NCI-H748 treated with DMSO at 0.1 percent for 48 hours (cell line): ENCODE data around the gene TMTC1.

Experiments
- DNase-seq: peaks from one replicate; lab custom pipeline; 2025; lab: John Stamatoyannopoulos, UW

TMTC1 gene

DNA sequence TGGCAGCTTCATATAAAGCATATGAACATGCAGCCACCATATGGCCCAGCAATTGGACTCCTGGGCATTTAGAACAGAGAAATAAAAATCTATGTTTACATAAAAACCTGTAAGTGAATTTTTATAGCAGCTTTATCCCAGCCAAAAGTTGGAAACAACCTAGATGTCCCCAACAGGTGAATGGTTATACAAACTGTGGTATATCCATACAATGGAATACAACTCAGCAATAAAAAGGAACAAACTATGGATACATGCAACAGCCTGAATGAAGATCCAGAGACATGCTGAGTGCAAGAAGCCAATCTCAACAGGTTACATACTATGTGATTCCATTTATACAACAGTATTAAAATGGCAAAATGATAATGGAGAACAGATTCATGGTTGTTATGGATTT is 3.7 kb downstream of the TMTC1 start:
- no peak for DNase-seq

DNA sequence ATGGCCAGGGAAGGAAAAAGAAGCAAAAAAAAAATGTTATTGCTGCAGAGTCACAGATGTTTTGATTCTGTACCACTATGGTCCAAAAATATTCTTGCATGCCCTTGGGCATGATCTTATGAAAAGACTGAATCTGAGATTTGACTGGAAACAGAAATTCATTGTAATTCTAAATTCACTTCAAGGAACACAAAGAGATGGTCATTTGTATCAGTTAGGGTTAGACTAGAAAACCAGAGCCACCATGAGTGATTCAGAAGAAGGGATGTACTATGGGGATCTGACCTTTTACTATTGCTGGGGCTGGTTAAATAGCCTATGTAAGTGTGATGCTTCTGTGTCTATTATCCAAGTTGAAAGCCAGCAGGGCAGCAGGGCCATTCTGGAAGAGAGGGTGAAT is 5.2 kb downstream of the TMTC1 start:
- no peak for DNase-seq

DNA sequence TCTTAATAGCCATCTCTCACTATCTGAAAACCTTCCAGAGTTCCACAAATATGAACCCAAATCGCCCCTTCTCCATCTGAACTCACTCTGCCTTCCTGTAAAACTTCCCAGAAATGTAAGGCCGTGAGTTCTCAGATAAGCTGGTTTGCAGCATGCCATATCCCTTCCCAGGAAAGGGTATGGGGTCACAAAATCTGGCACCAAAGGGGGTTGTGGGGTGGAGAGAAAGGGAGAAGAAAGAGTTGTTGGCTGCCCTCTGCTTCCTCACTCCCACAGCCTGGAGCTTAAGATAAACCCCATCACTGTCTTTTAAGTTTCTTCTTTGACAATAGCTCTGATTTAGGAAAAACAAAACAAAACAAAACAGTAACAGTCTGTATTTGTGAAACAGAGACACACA is 10.7 kb downstream of the TMTC1 start:
- DNase-seq = no peak

DNA sequence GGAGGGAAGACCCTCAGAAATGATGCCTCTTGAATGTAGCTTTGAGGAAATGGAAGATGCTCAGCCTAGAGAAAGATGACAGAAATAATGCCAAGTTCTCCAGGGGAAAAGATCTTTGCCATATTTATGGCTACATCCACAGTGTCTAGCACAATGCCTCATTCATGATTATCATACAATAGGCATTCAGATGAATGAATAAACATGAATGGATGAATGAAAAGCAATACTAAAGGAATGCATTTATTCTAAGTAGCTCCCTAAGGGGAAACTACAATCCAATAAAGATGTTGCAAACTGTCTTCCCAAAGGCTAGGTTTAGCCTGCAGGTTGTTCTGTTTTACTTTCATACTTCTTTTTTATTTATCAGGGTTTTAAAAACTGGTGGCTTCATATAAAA is 12.0 kb downstream of the TMTC1 start:
- no peak for DNase-seq

DNA sequence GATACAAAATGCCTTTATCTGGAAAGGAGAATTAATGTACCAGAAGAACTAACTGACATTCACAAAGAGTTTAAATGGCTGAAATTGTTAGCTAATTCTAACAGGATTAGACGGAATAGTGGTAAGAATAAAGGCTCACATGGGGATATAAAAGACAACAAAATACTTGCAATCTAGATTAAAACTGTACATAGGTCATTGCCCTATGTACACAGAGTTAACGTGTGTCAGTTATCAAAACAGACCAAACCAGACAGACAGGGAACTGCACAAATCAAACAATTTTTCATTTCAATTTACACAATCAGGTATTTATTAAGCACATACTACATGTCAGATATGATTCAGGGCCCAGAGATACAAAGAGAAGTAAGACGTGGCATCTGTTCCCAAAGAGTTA is 12.6 kb downstream of the TMTC1 start:
- no peak for DNase-seq

DNA sequence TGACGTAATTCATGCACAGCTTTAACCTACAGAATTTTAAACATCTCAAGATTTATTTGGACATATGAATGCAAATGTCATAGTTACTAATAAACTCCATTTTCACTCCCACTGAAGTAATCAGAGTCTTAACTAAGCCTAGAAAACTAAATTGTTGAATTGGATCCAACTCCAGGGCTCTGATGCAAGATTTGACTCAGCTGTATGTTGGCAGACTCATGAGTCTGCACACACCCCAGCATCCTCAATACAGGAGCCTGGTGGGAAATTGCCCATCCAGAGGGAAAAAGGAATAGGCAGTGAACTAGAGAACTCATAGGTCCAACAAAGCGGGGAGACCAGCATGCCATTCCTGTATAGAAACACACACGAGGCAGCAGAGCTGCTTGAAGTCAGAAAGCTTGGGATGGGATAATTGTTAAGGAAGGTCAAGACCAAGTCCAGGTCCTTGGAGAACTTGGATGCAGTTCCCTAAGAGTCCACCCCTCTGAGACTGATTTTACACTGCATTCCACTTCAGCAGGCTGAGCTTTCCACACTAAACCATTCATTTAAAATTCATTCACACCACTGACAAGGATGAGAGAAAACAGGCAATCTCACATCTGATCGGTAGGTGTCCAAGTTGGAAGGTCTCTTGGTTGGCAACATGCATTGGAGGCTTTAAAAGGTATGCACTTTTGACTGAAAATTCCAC is 14.4 kb downstream of the TMTC1 start:
- no peak for DNase-seq

DNA sequence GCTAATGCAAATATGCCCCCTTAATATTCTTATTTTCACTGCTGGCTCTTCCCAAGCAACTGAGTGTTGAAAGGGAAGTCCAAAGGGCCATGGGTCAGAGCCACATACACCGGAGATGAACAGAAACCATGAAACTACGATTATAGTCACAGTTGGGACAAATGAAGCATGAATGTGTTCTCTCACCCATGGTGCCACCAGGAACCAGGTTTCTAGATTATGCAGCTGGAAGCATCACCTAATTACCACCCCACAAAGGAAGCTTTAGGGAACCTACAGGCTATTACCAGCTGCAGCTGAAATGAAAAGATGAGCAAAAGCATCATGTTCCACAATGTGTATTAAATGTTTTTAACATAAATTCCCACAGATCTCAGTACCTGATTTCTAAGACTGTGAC is 15.4 kb downstream of the TMTC1 start:
- no peak for DNase-seq

DNA sequence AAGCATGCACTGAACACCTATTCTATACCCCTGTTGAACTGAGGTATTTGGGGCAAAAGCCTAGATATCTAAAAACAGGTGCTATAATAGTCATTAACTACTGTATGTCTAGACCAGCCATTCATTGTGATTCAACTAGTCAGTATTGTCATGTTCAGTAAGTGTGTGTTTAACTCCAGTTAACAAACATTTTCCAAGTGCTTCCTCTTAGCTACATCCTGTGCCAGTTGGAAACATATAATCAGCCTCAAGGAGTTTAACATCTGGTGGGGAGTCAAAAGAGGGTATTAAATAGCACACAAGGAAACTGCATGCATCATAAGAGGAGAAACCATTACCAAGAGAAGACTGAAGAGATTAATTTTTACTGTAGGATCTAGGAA is 20.4 kb downstream of the TMTC1 start:
- DNase-seq = peak; percentile 28

DNA sequence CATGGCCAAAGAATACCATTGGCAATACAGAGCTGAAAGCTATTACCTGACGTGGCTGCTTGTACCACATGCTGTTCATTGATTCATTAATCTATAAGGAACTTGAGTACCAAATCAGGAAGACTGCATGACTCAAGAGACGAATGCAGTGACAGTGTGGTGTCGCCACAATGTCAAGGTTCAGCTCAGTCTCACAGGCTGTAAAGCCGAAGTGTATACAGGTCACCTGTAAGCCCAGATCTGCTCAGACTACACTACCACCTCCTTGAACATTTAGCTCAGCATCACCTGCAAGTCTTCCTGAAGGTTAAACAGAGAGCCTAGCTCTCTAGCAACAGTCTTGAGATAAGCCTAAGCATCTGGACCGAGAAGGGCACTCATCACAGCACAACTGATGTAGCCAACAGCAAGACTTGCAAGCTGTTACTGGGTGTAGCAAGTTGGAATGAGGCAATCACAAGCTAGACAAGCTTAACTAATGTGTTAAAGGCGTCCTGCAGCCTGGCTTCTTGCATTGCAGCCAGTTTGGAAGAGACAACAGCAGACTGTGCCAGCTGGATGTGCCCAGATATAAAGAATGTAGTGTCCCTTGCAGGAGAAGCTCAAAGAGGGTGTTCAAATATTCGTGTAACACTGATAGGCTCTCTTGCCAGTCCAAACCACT is 21.0 kb downstream of the TMTC1 start:
- no peak for DNase-seq

DNA sequence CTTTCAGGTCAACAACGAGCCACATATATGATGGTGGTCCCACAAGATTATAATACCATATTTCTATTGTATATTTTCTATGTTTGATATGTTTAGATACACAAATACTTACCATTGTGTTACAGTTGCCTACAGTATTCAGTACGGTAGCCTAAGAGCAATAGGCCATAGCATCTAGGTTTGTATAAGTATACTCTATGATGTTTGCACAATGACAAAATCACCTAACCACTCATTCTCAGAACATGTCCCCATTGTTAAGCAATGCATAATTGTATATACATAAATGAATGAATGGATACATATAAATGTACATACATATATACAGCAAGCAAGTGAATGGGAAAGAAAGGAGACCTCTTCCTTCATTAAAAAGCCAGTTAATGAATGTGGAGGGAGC is 23.8 kb downstream of the TMTC1 start:
- no peak for DNase-seq

DNA sequence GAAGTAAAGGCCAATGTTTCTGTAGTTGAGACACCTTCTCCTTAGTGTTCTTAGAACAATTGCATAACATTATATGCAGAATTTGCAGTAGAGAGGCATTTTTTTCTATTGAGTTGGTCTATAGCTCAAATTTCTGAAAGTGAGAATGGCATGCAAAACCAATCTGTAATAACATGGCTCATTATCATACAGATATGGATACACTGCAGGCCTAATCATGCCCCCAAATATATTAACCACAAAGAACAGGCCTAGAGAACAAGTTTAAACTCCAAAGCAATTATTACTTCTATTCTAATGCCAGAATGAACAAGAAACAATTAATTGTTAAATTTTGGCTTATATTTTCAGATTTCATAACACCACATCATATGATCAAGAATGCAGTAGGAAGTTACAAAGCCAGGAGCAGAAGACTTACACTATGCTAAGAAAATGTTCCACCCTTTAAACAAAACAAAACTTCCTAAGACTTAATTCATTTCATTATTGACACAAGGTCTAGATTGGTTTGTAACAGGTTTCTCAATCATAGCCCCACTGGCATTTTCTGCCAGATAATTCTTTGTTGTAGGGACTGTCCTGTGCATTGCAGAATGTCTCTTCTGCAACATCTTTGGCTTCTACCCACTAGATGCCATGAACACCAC is 26.9 kb downstream of the TMTC1 start:
- DNase-seq = no peak

DNA sequence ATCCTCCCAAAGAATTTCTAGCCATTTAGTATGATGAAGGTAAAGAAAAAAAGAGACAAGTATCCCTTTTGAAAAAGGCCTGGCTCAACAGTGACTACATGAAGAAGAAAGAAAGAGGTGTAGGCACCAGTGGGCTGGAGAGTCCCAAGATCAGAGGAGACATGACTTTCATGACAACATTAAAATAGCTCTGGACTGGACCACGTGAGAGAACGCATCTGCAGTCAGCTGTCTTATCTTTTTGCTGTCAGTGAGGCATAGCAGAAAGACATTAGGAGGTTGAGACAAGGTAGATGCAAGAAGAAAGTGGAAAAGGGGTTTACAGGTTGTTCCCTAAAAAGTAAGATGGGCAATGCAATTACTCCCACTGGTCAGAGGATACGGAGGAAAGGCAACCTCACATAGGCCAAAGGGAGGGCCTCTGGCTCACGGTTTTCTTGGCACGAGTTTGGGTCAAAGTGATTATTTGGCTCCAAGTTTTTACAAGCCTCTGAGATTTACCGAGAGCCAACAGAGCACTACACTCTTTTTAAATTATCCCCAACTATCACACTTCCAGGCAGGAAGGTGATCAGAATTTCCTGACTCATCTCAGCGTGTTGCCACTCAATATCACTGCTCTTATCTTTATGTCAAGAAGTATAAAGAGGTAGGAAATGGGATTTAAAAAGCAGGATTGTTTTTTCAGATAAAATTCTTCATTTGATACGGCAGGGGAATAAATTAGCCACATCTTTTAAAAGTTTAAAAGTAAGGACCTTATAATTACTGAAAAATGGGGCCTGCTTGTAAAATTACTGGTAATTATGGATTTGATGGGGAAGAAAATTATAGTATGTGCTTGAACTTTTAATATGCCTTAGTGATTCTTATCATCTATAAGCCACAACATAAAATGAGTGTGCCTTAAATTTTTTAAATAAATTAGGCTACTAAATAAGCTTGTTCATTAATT is 29.2 kb downstream of the TMTC1 start:
- no peak for DNase-seq

DNA sequence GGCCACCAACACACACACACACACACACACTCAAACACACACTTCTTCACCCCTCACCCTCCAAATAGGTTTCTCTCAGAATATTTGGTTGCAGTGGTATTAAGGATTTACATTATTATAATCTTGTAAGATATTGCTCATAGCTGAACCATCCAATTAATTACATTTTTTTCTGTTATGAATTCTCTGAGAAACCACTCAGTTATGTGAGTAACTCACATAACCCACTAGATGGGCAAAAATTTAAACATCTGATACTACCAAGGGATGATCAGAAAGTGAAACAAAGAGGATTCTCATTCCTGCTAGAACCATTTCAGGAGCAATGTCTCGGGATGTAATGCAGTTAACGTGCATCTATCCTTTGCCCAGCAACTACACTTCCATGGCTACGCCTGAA is 31.6 kb downstream of the TMTC1 start:
- no peak for DNase-seq

DNA sequence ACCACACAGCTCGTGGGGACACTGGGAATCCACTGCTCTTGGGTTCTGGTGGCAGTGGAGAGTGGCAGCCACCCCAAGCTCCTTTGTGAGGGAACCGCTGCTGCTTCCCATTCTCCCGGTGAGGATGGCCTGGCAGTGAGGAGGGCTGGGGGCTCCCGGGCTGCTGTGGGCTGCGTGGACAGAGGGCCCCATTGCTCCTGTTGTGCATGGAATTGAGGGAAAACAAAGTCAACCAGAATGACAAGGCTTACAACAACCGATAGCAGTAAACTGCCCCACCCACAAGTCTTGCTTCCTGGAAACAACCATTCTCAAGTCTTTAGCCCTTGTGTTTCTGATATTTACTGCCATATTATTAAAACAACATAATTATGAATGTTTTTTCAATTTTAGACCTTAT is 32.1 kb downstream of the TMTC1 start:
- no peak for DNase-seq

DNA sequence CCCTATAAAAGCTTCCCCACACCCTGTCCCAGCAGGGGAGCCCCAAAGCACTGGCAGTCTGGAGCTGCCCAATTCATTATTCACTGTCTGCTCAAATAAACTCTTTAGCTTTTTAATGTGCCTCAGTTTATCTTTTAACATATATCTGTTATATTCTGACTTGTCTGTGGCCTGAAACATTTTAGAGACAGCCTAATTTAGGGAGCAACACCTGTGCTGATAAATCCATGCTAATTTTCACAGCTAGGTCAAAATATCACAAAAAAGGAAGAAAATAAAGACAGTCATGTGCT is 32.9 kb downstream of the TMTC1 start:
- DNase-seq = no peak

DNA sequence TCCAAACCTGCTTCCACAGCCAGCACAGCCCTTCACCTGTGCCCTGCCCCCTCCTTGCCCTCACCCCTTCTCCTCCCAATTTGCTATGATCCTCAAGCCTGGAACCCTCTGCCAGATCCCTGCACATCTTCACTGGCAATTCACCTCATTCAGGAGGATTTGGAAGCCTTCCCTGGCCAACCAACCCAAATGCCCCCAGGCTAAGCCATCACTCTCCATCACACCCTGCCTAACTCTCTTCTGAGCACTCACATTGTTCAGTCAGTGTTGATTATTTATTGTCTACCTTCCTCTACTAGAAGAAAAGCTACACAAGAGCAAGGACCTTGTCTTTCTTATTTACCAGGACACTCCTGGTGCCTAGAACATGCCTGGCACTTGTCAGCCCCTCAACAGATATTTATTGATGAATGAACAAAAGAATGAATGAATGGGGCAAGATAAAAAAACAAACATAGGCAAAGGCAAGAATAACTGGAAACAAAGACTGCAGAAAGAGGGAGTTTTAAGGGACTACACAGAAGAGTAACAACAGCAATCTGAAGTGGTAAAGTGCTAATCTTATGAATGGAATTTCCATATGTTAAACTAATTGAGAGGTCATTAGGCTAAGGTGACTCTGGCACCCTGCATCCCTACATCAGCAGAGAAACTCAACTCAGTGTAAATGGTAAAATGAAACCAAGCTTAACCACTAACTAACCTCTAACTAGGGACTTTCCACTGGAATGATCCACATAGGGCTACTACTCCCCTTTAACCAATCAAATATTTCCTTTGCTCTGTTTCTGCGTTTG is 33.4 kb downstream of the TMTC1 start:
- no peak for DNase-seq

DNA sequence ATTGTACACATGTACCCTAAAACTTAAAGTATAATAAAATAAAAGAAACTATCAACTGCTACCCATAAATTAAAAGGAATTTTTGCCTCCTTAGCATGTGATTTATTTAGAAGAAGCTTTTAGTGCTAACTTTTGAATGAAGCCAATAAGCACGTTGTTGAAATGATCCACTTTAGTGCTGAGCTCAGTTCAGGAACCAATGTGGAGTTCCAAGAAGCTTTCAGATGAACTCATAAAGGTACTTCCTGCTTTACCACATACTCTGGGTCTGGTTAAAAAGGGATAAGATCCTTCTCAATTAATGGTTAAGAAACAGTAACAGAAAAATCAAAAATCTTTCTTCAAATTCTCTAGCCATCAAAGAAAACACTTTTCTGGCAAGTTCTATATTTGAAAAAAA is 39.4 kb downstream of the TMTC1 start:
- no peak for DNase-seq

DNA sequence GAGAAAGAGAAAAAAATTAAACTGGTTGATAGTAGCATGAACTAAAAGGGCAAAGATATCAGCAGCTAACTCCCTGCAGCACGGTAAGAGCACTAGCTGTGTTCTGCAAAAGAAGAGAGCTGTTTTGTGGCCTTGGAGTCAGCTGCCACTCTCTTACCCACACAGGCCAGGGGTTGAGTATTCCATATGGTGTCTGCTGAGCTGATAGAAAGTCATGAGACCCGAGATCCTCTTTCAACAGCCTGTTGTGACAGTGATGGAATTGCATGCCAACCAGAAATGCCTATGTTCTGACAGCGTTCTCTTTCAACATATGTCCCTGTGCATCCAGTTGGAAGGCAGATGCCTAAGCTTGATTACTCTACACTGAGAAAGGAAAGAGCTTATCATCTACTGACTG is 39.9 kb downstream of the TMTC1 start:
- DNase-seq = no peak

DNA sequence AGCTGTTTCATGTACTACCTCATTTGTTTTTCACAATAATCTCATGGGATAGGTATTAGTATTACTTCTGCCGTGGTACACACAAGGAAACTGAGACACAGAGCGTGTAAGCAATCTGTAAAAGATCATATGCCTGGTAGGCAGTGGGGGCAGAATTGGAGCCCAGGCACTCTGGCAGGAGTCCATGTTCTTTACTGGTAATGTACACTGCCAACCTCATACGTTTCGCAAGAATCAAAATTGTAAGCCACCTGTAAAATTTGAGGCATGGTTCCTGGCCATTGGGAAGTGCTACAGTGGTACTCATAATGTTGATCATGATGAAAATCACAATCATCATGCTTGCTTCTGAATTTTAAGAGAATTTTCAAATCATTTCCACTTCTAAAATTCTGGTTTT is 40.7 kb downstream of the TMTC1 start:
- no peak for DNase-seq

DNA sequence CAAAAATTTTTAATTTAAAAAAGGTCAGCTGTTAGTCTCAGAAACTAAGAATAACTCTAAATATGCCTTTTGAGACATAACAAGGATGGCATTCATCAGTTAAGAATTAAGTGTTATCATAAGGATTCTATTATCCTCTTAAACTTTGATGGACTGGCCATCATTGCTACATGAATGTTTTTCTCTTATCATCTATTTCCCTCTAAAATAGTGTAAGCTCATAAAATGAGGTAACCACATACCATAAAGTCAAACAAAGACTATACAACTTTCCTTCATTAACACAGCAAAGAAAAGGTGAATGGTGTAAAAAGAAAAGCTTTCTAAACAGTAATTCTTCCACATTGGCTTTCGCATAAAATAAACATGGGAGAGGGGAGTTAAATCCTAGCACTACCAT is 41.1 kb downstream of the TMTC1 start:
- no peak for DNase-seq

DNA sequence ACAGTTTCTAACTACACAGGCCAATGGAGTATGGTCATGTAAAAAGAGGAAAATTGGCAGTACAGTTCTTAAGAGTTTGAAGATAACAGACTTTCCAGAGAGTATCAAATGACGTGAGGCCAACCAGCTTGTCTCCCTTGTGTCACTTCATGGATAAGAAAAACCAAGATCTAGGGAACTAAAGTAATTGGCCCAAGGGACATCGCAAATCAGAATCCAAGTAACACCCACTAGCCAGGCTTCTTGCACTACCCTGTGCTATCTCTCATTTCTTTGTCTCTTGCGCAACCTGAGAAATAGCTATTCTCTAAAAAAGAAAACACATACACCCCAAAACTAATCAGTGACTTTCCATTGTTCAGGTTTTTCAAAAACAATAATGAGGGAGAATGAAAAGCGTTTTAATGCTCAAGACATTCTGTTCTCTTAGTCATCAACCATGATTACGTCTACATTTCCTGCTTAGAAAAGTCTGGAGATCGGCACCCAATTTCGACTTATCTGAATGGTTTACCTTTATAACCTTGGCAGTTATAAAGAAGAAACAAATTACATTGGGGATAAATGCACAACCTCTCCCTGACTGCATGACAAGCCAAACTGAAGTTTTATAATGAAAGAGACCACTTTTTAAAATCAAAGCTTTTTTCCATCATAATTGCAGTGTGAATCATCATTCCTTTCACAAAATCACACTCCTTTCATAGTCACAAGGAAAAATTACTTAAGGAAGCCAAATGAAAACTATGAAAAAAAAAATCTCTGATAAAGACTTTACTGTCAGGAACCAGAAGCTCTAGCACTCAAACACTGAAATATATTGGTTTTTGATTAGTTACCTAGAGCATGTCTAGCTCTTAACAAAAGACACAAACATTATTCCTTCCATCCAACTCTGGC is 42.1 kb downstream of the TMTC1 start:
- DNase-seq = no peak
